ENCODE measurements around the gene KLF6.

- TF ChIP-seq ZNF830 (tag by site-specific recombination; IDR thresholded peaks at IDR 0.05; ENCODE audit: low read depth) (no peak), ZBTB6 (tag by site-specific recombination; IDR thresholded peaks at IDR 0.05) (no peak), ZNF223 (tag by site-specific recombination; IDR thresholded peaks at IDR 0.05) (no peak), PATZ1 (tag by site-specific recombination; IDR thresholded peaks at IDR 0.05) (no peak), CTCF (tag by site-specific recombination; IDR thresholded peaks at IDR 0.05) (no peak), ZNF174 (tag by site-specific recombination; IDR thresholded peaks at IDR 0.05) (no peak)
Observed at GRCh38 chr10:3828404-3829155, 43.6 kb upstream of the KLF6 start.
